Breast epithelium (tissue), 3 donors: ENCODE data around the gene ADNP.

Experiments used
- CTCF ChIP-seq, 3 donors: fragments of 450-650 bp; IDR thresholded peaks; one replicate each; pipeline ENCODE4 v1.5.1; 2016 to 2017; ENCODE audit warnings: antibody characterized with exemption in 3 of 3, mild to moderate bottlenecking in 3 of 3, moderate library complexity in 3 of 3
- POLR2A ChIP-seq: fragments of 450-650 bp; IDR thresholded peaks from one replicate; pipeline ENCODE4 v1.6.1; 2016; ENCODE audit warnings: antibody characterized with exemption, mild to moderate bottlenecking, moderate library complexity

GRCh38 chr20:50918403-50918802, 12.8 kb downstream of the ADNP start:
- no peak for TF ChIP-seq POLR2A
- no peak for TF ChIP-seq CTCF (IDR thresholded peaks at IDR 0.05)
